LoVo (cell line): Measurements from ENCODE around the gene ACTR2.
A peak's percentile ranks its signal among the peaks of the same experiment; 100 is the strongest.
"Not testable (repeated sequence)": the region's sequence is repeated elsewhere in the genome, so short reads cannot be mapped to it uniquely, and the experiment has no call there.

Source experiments
- DNase-seq: peaks from one replicate; pipeline ENCODE4 v3.0.0-alpha.2; 2016; ENCODE audit warnings: low spot score

Gene ACTR2

DNA sequence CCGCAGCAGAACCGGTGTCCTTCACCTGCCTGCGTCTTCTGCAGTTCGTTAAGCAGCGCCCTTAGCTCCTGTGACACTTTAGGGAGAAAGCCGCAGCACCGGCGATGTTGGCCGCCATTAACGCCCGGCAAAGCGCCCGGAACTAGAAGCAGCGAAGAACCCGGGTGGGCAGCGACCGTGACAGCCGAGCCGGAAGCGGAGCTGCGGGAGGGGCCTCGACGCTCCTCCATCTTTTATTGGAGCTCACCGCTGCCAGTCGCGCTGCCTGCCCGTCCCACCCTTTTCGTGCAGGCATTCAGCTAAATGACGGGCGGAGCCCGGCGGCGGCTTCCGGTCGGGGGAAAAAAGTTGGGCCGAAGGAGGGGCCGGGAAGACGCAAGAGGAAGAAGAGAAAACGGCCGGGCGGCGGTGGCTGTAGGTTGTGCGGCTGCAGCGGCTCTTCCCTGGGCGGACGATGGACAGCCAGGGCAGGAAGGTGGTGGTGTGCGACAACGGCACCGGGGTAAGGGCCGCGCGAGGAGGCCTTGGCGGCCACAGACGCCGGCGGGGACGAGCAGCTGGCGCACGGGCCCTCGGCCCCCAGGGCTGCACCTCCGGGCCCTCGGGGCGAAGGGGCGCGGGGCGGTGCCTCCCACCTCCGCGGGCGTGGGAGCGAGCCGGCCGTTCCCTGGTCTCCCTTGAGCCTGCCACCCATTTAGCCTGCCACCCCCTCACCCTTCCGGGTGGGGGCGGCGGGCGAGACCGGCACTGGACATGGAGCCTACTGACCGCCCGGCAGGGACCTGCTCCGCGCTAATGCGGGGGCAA, at the start of gene ACTR2:
Gene ACTR2 (plus strand): TSS at position 376 of the 807 bp plus-strand sequence. CDS start 79 bp downstream, at position 455.
- DNase-seq, result peak; percentile 98

DNA sequence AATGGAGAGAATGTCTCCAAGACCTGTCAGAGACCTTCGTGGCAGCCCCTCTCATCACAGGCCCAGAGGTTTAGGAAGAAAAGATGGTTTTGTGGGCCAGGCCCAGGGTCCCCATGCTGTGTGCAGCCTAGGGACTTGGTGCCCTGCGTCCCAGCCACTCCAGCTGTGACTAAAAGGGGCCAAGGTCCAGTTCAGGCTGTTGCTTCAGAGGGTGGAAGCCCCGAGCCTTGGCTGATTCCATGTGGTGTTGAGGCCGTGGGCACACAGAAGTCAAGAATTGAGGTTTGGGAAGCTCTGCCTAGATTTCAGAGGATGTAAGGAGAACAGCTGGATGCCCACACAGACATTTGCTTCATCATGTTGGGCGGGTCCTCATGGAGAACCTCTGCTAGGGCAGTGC, 45.1 kb upstream of the ACTR2 start:
- DNase-seq, result no peak

DNA sequence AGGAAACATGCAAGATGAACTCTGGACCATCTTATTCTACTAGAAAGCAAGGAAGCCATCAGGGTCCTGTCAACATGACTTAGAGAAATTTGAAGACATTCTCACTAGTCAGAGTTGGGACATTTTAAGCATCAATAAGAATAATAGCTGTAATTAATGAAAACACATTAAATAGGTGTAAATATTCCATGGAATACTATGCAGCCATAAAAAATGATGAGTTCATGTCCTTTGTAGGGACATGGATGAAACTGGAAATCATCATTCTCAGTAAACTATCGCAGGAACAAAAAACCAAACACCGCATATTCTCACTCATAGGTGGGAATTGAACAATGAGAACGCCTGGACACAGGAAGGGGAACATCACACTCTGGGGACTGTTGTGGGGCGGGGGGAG, 44.2 kb upstream of the ACTR2 start:
- DNase-seq, result not testable (repeated sequence)

DNA sequence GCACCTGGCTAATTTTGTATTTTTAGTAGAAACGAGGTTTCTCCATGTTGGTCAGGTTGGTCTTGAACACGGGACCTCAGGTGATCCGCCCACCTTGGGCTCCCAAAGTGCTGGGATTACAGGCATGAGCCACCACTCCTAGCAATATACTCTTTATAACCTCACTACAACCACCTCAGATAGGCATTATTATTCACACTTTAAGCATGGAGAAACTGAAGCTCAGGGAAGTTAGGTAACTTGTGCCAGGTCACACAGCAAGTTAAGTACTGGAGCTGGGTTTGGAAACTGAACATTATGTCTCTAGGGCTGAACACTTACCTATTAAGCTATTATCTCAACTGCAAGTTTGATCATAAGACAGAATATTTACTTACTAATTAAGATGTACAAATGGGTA, 42.6 kb upstream of the ACTR2 start:
- DNase-seq, result no peak

DNA sequence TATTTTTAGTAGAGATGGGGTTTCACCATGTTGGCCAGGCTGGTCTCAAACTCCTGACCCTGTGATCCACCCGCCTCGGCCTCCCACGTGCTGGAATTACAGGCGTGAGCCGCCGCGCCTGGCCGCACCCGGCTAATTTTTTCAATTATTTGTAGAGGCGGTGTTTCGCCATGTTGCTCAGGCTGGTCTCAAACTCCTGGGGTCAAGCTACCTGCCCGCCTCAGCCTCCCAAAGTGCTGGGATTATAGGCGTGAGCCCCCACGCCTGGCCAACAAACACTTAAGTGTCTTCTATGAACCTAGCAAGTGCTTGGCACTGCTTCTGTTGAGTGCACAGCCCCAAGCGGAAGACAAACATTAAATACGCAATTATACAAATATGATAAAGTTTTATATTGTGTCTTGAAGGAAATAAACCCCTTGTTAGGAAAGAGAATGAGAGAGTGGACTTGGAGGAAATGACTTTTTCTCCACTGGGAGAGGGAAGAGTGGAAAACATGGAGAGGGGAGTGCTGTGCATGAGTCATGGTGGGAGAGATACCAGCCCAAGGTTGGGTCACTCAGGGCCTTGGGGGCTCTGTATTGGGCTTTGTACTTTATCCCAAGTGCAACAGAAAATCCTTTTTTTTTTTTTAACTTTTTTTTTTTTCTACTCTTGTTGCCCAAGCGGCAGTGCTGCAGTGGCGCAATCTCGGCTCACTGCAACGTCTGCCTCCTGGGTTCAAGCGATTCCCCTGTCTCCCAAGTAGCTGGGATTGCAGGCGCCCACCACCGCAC, 41.4 kb upstream of the ACTR2 start:
- peak; percentile 68 for DNase-seq

DNA sequence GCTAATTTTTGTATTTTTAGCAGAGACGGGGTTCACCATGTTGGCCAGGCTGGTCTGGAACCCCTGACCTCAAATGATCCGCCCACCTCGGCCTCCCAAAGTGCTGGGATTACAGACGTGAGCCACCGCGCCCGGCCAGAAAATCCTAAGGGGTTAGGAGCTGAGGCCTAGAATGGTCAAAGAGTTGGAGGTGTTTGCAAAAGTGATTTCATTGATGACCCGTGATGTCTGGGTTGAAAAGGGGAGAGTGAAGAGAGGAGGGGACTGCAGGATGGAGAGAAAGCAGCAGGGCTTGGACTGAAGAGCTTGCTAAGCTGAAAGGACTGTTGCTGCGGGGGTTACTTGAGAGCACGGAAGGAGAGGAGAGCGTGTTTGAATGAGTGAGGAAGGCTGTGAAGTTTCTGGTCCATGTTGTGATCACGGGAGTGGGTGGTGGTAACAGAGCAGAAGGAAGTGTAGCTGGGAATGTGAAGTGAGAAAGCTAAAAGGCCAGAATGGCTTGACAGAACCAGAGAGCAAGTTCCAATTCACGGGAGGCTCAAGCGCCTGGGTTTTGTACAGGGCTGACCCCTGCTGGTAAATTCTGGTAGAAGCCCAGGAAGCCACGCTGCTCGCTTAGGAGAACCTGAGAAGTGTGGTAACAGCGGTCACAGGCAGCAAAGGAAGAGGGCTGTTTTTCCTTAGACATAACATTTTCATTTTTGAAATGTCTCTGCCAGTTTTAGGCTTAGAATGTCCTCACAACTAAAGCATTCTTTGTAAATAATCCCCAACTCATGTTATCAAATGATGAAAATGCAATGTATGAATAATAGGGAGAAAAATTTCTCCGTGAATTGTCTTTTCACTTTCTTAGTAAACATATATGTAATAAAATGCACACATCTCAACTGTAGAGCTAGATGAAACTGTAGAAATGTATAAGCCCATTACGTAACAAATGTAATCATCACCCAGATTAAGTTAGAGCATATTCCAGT, 40.5 kb upstream of the ACTR2 start:
- DNase-seq, result peak; percentile 80

DNA sequence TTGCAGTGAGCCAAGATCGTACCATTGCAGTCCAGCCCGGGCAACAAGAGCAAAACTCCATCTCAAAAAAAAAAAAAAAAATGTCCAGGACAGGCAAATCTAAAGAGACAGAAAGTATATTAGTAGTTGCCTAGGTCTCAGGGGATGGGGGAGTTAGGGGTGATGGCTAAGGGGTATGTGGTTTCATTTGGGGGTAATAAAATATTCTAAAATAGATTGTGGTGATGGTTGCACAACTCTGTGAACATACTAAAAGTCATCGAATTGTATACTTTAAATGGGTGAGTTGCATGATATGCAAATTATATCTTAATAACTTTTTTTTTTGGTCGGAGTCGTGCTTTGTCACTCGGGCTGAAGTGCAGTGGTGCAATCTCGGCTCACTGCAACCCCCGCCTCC, 34.2 kb upstream of the ACTR2 start:
- no peak for DNase-seq

DNA sequence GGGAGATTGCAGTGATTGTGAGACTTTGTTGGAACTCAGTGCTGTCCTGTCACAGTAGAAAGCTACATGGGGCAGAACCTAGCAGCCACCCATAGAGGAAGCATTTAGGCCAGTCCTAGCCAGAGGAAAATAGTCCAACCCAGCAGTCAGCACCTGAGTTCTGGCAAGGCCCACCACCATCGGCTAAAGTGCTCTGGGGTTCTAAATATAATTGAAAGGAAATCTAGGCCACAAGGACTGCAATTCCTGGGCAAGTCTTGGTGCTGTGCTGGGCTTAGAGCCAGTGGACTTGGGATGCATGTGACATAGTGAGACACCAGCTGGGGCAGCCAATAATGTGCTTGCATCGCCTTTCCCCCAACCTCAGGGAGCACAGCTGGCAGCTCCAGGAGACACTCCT, 28.9 kb upstream of the ACTR2 start:
- no peak for DNase-seq

DNA sequence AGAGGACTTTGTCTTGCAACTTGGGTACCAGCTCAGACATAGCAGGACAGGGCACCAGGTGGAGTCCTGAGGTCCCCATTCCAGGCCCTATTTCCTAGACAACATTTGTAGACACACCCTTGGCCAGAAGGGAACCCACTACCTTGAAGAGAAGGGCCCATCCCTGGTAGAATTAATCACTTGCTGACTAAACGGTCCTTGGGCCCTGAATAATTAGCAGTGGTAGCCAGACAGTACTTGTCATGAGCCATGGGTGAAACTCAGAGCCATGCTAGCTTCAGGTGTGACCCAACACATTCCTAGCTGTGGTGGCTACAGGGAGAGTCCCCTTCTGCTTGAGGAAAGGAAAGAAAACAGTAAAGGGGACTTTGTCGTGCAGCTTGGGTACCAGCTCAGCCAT, 28.5 kb upstream of the ACTR2 start:
- DNase-seq, result no peak

DNA sequence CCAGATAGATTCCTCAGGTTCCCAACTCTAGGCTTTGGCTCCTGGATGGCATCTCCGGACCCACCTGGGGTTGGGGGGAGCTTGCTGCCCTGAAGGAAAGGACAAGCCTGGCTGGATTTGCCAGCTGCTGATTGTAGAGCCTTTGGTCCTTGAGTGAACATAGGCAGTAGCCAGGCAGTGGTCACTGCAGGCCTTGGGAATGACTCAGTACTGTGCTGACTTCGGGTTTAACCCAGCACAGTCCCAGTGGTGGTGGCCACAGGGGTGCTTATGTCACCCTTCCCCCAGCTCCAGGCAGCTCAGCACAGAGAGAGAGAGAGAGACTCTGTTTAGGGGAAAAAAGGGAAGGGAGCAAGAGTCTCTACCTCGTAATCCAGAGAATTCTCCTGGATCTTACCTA, 27.7 kb upstream of the ACTR2 start:
- DNase-seq, result no peak

DNA sequence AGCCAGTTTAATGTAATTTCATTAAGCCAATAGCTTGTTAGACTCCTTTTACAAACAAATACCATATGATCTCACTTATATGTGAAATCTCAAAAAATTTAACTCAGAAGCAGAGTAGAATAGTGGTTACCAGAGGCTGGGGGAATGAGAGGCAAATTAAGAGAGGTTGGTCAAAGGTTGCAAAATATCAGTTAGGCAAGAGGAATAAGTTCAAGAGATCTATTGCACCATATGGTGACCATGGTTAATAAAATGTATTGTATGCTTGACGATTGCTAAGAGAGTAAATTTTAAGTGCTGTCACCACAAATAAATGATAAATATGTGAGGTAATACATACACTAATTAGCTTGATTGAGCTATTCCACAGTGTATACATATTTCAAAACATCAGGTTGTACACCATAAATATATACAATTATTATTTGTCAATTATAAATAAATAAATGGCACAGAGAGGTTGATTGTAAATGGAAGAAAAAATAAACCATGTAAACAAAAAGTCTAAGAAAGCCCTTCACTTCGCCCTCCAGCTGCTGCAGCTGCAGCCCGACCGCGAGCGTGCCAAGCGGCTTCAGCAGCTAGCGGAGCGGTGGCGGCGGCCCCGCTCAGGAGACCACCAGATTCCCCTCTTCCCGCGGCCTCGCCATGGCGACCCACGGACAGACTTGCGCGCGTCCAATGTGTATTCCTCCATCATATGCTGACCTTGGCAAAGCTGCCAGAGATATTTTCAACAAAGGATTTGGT, 23.0 kb upstream of the ACTR2 start:
- no peak for DNase-seq

DNA sequence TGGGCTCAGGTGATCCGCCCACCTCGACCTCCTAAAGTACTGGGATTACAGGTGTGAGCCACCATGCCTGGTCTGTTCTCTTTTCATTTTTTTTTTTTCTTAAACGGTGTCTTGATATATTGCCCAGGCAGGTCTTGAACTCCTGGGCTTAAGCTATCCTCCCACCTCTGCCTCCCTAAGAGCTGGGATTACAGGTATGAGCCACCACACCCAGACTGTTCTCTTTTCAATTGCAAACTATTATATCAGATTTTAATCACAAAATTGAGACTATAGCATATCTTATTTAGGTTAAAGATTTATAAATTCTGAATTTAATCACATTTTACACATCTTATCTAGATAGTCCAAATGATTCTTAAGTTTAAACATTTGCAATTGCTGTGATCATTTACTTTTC, 15.5 kb upstream of the ACTR2 start:
- DNase-seq, result no peak

DNA sequence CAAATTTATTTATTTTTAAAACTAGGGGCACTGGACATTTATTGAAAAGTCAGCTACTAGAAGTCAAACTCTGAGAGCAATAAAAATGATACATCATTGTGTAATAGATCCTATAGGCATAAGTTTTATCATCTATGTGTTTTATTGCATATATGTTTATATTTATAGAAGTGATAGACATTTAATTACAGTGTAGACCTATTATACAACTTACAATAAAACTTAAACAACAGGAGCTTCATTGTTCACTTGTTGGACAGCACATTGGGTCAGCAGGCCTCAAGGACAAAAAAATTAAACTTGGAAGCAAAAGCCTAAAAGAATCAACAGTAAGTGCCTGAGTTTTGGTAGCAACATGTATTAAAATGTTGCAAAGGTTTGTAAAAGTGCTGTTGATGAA, 15.0 kb upstream of the ACTR2 start:
- no peak for DNase-seq

DNA sequence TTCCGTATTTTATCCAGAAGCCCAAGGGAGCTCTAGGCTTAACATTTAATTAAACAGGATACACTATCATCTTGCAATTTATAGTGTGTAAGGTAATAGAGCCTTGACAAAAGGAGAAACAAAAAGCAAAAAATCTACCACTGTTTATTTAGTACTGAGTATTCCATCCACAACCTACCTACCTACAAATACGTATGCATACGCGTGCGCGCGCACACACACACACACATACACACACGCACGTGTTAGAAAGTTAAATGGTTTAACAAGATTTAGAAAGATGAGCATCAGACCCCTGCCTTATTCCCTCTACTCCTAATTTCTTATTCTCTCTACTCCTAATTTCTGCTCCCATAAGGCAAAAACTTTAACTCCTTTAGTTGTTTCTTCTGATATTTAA, 14.6 kb upstream of the ACTR2 start:
- DNase-seq, result no peak

DNA sequence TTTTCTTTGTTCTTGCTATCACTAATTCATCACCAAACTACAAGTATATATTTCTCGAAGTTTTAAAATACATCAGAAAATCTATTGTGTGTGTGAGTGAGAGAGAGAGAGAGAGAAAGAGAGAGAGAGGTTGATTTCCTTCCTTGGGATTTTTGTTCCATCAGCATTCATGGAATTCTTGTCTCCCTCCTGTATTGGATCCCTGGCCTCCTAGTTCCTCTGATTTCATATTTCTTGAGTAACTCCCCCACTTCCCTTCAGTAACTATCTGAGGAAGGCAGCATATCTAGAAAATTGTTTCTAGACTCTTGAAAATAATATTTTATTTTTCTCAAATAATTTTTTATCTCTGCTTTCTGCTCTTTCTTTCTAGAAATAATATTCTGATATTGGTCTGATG, 13.3 kb upstream of the ACTR2 start:
- no peak for DNase-seq

DNA sequence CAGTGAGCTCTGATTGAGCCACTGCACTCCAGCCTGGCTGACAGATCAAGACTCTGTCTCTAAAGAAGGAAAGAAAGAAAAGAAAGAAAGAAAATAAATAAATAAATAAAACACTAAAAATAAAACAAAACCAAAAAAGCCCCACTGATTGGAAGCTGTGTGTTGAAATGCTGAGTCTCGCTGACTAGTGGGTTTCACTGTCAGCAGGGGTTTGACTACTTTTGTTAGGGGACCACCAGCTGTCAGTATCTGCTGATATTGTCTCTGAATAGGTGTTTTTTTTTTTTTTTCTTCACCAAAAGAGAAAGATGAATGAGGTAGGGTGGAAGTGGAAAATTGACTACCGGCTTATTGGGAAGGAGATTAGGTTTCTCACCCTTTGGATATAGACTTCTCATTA, 12.8 kb upstream of the ACTR2 start:
- DNase-seq, result no peak

DNA sequence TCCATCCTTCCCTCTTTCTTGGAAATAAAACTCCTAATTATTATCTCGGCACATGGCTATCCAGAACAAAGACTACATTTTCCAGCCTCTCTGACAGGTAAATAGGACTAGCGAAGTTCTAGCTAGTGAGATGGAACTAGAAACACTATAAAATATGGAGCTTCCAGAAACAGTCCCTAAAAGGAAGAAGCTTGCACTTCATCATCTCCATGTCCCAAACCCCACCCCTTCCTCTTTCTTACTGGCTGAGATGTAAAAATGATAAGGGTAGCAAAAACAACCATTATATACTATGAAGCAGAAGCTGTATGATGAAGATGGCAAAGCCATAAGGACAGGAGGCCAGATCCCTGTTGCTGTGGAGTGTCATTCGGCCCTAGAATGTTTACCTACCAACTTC, 11.7 kb upstream of the ACTR2 start:
- no peak for DNase-seq

DNA sequence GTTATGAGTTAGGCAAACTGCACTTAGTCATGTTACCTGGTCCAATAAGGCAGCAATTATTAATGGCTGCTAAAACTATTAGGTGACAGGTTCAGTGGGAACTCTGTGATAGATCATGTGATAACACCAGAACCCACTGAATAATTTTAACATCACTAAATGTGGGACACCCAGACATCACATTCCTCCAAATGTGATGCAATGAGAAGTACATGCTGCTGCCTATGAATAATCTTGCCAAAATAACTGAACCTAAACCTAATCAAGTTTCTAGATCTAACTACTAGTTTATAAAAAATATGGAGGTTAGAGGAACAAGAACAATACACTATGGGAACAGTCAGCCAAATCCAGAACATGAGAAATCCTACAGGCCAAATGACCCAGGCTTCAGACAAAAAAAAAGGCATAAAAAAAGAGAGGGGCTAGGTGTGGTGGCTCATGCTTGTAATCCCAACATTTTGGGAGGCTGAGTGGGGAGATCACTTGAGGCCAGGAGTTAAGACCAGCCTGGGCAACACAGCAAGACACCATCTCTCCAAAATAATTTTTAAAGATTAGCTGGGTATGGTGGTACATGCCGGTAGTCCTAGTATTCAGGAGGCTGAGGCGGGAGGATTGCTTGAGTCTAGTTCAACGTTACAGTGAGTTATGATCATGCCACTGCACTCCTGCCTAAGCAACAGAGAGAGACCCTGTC, 7.0 kb upstream of the ACTR2 start:
- no peak for DNase-seq

DNA sequence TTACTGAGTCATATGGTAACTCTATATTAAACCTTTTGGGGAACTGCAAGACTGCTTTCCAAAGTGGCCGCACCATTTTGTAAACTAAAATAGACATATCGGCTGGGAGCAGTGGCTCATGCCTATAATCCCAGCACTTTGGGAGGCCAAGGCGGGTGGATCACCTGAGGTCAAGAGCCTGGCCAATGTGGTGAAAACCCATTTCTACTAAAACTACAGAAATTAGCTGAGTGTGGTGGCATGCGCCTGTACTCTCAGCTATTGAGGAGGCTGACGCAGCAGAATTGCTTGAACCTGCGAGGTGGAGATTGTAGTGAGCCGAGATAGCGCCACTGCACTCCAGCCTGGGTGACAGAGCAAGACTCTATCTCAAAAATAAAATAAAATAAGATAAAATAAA, 6.4 kb upstream of the ACTR2 start:
- not testable (repeated sequence) for DNase-seq

DNA sequence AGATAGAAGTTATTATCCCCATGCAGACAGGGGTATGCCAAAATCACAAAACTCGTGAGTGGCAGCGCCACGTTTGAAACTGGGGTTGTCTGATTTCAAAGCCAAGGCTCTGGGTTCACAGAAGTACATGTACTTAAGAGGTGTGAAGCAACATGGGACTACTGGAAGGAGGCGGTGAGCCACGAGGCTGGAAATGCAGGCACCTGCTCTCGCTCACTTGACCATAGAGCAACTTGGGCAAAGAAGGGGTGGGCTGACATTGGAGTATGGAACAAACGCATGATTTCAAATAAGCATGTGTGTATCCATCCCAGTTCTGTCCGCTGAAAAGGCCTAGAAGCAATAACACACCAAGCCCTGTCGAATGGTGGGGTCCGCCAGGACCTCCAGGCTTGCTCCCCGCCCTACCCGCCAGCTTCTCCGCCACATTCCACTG, 593 bp upstream of the ACTR2 start:
- no peak for DNase-seq

DNA sequence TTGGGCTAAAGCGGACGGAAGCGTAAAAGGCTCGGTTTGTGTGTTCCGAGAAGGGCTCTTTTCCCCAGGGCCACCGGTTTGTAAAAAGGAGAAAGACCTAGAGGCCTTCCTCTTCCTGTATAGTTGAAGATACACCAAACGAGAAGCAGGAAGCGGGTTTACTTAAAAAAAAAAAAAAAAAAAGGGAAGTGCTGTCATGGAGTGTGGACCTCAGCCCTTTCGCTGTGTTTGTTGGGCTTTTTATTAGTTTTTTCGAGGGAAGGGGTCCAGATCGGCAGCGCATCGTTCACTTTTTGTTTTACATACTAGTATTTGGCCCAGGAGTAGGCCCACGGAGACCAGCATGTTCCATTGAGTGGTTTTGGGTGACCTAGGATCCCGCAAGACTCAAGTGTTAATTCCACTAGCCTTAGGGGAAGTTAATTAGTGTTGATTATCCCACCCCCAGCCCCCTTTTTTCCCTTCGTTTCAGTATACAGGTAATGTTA, 676 bp downstream of the ACTR2 start:
- no peak for DNase-seq
